22Rv1 (cell line): Measurements from ENCODE around the gene IL25.

Experiments used
- CTCF ChIP-seq: fragments of 450-650 bp; IDR thresholded peaks from 2 replicates; pipeline ENCODE4 v1.5.1; 2017; ENCODE audit warnings: mild to moderate bottlenecking
- ZFX ChIP-seq: fragments of 450-650 bp; IDR thresholded peaks from 2 replicates; pipeline ENCODE4 v1.6.1; 2017; ENCODE audit warnings: antibody characterized with exemption, borderline replicate concordance

DNA sequence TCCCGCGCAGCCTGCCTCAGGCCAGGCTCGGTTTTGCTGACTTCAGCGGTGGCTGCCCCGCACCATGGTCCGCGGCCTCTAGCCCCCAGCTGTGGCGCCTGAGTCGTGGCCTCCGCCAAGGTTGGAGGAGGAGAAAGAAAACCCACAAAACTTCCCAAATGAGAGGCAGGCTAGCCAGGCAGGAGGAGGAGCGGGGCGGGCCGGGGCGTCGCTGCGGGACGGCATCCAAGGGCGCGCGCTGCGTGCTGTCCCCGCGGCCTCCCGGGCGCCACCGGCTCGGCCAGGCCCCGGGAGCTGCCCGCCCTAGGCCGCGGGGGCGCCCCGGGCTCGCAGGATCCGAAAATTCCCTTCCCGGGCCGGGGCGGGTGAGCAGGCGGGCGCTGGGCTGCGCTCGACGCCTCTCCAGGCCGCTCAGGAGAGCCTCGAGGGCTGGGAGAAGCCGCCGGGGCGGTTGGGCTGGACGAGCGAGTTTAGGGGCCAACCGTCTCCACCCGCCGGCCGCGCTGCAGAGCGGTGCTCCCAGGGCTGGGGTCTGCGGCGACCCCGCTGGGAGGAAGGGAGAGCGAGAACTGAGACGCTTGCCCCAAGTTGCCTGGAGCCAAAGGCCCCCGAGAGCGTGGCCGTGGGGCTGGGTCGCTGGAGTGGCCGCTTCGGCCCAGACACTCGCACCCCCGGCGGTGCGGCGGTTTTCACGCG lies 7.4 kb upstream of the IL25 start, which contains the start of gene EFS:
- TF ChIP-seq CTCF (no peak), ZFX (no peak)
